ENCODE results near the gene PGAM2.

DNA sequence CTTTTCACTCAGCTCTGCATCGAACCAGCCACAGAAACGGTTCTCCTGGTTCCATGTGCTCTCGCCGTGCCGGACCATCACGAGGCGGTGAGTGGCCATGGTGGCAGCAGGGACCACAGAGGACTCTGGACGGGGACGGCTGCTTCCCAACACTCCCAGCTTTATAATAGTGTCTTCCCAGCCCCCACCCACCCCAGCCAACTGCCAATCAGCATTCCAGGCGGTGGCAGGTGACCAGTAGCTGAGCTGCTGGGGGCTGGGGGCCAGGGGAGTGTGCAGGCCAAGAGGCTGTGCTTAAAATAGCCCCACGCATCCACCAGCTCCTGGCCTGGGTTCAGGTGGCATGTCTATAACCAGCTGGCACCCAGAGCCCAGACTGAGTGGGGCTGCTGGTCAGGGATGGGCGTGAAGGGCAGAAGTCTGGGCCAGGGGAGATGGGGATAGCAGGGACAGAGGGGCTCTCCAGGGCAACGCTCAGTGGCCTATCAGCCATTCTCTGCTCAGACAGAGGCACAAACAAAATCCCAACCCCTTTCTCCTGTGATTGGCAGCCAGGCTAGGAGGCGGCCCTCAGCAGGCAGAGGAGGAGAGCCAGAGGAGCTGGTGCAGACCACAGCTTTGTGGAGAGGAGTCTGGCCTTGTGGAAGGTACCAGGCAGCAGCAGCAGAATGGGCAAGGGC, at the start of gene PGAM2:
- TF ChIP-seq ZNF274 (IDR thresholded peaks at IDR 0.05; ENCODE audit: low read length) = no peak
- TF ChIP-seq ZNF274 (tag by site-specific recombination; IDR thresholded peaks at IDR 0.05; ENCODE audit: borderline replicate concordance) = no peak
- TF ChIP-seq, protein P1, sequence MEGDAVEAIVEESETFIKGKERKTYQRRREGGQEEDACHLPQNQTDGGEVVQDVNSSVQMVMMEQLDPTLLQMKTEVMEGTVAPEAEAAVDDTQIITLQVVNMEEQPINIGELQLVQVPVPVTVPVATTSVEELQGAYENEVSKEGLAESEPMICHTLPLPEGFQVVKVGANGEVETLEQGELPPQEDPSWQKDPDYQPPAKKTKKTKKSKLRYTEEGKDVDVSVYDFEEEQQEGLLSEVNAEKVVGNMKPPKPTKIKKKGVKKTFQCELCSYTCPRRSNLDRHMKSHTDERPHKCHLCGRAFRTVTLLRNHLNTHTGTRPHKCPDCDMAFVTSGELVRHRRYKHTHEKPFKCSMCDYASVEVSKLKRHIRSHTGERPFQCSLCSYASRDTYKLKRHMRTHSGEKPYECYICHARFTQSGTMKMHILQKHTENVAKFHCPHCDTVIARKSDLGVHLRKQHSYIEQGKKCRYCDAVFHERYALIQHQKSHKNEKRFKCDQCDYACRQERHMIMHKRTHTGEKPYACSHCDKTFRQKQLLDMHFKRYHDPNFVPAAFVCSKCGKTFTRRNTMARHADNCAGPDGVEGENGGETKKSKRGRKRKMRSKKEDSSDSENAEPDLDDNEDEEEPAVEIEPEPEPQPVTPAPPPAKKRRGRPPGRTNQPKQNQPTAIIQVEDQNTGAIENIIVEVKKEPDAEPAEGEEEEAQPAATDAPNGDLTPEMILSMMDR (tag by site-specific recombination; IDR thresholded peaks at IDR 0.05) = no peak
- TF ChIP-seq, protein P2, sequence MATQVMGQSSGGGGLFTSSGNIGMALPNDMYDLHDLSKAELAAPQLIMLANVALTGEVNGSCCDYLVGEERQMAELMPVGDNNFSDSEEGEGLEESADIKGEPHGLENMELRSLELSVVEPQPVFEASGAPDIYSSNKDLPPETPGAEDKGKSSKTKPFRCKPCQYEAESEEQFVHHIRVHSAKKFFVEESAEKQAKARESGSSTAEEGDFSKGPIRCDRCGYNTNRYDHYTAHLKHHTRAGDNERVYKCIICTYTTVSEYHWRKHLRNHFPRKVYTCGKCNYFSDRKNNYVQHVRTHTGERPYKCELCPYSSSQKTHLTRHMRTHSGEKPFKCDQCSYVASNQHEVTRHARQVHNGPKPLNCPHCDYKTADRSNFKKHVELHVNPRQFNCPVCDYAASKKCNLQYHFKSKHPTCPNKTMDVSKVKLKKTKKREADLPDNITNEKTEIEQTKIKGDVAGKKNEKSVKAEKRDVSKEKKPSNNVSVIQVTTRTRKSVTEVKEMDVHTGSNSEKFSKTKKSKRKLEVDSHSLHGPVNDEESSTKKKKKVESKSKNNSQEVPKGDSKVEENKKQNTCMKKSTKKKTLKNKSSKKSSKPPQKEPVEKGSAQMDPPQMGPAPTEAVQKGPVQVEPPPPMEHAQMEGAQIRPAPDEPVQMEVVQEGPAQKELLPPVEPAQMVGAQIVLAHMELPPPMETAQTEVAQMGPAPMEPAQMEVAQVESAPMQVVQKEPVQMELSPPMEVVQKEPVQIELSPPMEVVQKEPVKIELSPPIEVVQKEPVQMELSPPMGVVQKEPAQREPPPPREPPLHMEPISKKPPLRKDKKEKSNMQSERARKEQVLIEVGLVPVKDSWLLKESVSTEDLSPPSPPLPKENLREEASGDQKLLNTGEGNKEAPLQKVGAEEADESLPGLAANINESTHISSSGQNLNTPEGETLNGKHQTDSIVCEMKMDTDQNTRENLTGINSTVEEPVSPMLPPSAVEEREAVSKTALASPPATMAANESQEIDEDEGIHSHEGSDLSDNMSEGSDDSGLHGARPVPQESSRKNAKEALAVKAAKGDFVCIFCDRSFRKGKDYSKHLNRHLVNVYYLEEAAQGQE (tag by site-specific recombination; IDR thresholded peaks at IDR 0.05) = no peak
- no peak for TF ChIP-seq ZFP37 (tag by site-specific recombination; IDR thresholded peaks at IDR 0.05)
- TF ChIP-seq, protein P3, sequence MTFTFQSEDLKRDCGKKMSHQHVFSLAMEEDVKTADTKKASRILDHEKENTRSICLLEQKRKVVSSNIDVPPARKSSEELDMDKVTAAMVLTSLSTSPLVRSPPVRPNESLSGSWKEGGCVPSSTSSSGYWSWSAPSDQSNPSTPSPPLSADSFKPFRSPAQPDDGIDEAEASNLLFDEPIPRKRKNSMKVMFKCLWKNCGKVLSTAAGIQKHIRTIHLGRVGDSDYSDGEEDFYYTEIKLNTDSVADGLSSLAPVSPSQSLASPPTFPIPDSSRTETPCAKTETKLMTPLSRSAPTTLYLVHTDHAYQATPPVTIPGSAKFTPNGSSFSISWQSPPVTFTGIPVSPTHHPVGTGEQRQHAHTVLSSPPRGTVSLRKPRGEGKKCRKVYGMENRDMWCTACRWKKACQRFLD (tag by site-specific recombination; IDR thresholded peaks at IDR 0.05) = no peak
- no peak for TF ChIP-seq BCL11B (tag by site-specific recombination; IDR thresholded peaks at IDR 0.05; ENCODE audit: low read depth)
- no peak for TF ChIP-seq ZNF830 (tag by site-specific recombination; IDR thresholded peaks at IDR 0.05; ENCODE audit: low read depth)
